Lower lobe of right lung (tissue), 2 donors: ENCODE measurements around the gene SLC7A4. TPM values are rescaled to one million over a fixed set of nuclear protein-coding genes. Genes with fewer than 3 reads are reported as not detected.

Source experiments
- ATAC-seq, 2 donors: fragments of 200-7000 bp; cut with Tn5 transposase; one replicate each; pipeline ENCODE4 v1.9.1; 2020 to 2022; ENCODE audit warnings: mild to moderate bottlenecking in 2 of 2, moderate library complexity in 2 of 2
- DNase-seq: peaks from one replicate; pipeline ENCODE4 v3.0.0-alpha.2; 2020
- H3K27ac ChIP-seq: fragments of 200-600 bp; one replicate; pipeline ENCODE4 v1.8.0; 2022
- H3K27me3 ChIP-seq: fragments of 200-600 bp; one replicate; pipeline ENCODE4 v1.8.0; 2022; ENCODE audit warnings: low read depth
- H3K36me3 ChIP-seq: fragments of 200-600 bp; one replicate; pipeline ENCODE4 v1.8.0; 2022; ENCODE audit warnings: mild to moderate bottlenecking
- H3K4me1 ChIP-seq: fragments of 200-600 bp; one replicate; pipeline ENCODE4 v1.8.0; 2022
- H3K4me3 ChIP-seq: fragments of 200-600 bp; one replicate; pipeline ENCODE4 v1.8.0; 2022; ENCODE audit warnings: mild to moderate bottlenecking
- H3K9me3 ChIP-seq: fragments of 200-600 bp; one replicate; pipeline ENCODE4 v1.8.0; 2022
- intact Hi-C: fragments of 100-400 bp; cut with DNase I; formaldehyde crosslinking; loops from one replicate; pipeline ENCODE4 v1.11.0; 2022
- total RNA-seq: library from RNA; stranded (reverse); fragmentation: NEBNext Ultra II Directional; extraction: Animal tissue kit (Norgen Biotek cat#: 25700); gene quantifications from one replicate; pipeline ENCODE4 v1.2.1, GENCODE V29; 2021
- TF ChIP-seq, protein P1 (sequence below): fragments of 200-600 bp; IDR thresholded peaks from one replicate; pipeline ENCODE4 v1.8.0; 2022; ENCODE audit warnings: antibody characterized with exemption, mild to moderate bottlenecking
- donor health status: DM: no; HTN: yes; CAD: no; lungs with severe emphysema.

Gene SLC7A4
- total RNA-seq, 1 donor from 2014 or later, result 0.47 TPM

DNA sequence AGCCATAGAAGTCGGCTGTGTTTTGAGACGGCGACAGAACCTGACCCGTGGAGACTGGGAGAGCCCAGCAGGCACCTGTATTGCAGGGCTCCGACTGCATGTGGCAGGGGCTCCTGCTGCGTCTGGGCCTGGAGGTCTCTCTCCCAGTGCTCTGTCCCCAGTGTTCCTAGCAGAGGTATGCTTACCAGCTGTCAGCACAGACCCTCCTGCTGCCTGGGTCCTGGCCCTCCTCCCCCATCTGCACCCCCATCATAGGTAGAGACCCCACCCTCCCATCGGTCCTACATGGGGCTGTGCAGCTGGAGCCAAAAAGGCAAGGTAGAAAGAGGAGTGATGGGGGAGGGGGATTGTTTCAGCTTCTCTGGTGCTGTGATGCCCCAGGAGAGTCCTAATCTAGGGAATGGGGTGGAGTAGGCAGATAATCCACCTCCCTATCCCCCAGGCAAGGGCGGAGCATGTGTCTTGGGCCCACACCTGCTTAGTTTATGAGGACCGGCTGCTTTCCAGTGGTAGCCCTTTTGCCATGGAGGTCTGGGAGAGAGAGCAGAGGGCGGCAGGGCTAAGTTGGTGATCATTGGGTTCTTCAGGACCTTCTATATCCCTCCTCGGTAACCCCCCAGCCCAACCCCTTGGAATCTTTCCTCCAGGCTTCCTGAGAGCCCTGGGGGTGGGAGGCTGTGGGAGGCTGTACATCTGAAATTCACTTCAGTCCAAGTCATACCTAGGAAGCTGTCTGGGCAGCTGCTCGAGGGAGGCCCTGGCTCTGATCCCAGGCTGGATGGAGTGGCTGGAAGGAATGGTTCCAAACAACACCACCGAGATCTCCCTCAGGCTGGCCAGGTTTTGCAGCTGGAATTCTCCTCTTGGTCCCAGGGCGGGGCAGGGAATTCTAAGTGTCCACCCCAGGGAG, 5.3 kb downstream of the SLC7A4 start:
- TF ChIP-seq, protein P1, sequence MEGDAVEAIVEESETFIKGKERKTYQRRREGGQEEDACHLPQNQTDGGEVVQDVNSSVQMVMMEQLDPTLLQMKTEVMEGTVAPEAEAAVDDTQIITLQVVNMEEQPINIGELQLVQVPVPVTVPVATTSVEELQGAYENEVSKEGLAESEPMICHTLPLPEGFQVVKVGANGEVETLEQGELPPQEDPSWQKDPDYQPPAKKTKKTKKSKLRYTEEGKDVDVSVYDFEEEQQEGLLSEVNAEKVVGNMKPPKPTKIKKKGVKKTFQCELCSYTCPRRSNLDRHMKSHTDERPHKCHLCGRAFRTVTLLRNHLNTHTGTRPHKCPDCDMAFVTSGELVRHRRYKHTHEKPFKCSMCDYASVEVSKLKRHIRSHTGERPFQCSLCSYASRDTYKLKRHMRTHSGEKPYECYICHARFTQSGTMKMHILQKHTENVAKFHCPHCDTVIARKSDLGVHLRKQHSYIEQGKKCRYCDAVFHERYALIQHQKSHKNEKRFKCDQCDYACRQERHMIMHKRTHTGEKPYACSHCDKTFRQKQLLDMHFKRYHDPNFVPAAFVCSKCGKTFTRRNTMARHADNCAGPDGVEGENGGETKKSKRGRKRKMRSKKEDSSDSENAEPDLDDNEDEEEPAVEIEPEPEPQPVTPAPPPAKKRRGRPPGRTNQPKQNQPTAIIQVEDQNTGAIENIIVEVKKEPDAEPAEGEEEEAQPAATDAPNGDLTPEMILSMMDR, result no peak
- ATAC-seq, result peak; percentile 34 to 69

DNA sequence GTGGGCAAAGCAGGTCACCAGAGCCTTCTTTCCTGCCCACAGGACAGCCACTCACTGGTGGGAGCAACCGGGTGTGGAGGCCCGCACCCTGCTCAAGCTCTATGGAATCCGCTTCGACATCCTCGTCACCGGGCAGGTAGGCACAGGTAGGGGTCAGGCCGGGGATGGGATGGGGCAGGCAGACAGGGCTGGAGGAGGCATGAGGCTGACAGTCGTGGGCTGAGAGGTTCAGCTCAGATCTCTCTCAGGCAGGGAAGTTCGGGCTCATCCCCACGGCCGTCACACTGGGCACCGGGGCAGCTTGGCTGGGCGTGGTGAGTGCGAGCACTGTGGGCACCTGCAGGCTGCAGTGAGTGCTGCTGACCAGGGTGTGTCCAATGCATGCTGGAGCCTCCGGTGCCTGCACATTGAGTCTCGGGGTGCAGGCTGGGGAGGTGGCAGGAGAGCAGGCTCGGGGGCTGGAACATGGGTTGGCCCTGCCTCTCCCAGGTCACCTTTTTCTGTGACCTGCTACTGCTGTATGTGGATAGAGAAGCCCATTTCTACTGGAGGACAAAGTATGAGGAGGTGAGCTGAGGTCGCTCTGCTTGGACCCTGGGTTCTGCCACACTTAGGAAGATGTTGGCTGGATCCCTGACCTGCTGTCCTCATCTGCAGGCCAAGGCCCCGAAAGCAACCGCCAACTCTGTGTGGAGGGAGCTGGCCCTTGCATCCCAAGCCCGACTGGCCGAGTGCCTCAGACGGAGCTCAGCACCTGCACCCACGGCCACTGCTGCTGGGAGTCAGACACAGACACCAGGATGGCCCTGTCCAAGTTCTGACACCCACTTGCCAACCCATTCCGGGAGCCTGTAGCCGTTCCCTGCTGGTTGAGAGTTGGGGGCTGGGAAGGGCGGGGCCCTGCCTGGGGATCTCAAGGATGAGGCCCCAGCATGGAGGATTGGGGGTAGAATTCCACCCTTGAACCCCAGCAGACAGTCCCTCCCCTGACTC, 6.3 kb downstream of the SLC7A4 start:
- Histone ChIP-seq H3K36me3 (no peaks in the 10 kb centered on the region), H3K4me3 (no peak overlapping the region), H3K4me1 (no peaks in the 10 kb centered on the region), H3K27me3 (peaks cover 14% of the 10 kb centered on the region), H3K27ac (no peak overlapping the region), H3K9me3 (no peaks in the 10 kb centered on the region)
- DNase-seq, result no peak
- TF ChIP-seq, protein P1, result no peak
- intact Hi-C loops, result no loop called here
- ATAC-seq, result no peak

More for the DNA sequence above, 5.3 kb downstream of the SLC7A4 start:
- no peak overlapping the region for H3K27ac ChIP-seq
- peaks cover 3% of the 10 kb centered on the region for H3K4me1 ChIP-seq
- intact Hi-C loops, result no loop called here
- H3K27me3 ChIP-seq, result peaks cover 24% of the 10 kb centered on the region
- H3K9me3 ChIP-seq, result no peaks in the 10 kb centered on the region
- no peak for DNase-seq
- no peak overlapping the region for H3K4me3 ChIP-seq
- no peaks in the 10 kb centered on the region for H3K36me3 ChIP-seq

DNA sequence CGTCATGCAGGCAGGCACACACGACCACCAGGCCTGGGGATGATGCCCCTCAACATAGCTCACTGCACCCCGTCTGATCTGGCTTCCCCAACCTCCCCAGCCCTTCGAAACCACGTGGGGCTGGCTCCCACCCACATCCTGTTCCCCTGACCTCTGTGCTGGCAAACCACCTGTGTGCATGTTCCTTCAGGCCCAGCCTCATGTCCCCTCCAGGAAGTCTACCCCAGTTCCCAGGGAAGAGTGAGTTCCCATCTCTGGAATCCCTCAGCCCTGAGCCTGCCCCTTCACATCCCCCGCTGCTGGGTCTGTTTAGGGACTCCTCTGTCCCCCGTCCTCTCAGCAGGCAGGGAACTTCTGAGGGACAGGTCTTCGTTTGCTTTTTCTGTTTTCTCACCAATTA, 7.1 kb downstream of the SLC7A4 start:
- H3K4me1 ChIP-seq, result no peaks in the 10 kb centered on the region
- H3K27ac ChIP-seq, result no peak overlapping the region
- TF ChIP-seq, protein P1, result no peak
- H3K9me3 ChIP-seq, result no peaks in the 10 kb centered on the region
- H3K4me3 ChIP-seq, result no peak overlapping the region
- peaks cover 9% of the 10 kb centered on the region for H3K27me3 ChIP-seq
- ATAC-seq (no peak), DNase-seq (no peak)
- no peaks in the 10 kb centered on the region for H3K36me3 ChIP-seq
- intact Hi-C loops, result no loop called here

DNA sequence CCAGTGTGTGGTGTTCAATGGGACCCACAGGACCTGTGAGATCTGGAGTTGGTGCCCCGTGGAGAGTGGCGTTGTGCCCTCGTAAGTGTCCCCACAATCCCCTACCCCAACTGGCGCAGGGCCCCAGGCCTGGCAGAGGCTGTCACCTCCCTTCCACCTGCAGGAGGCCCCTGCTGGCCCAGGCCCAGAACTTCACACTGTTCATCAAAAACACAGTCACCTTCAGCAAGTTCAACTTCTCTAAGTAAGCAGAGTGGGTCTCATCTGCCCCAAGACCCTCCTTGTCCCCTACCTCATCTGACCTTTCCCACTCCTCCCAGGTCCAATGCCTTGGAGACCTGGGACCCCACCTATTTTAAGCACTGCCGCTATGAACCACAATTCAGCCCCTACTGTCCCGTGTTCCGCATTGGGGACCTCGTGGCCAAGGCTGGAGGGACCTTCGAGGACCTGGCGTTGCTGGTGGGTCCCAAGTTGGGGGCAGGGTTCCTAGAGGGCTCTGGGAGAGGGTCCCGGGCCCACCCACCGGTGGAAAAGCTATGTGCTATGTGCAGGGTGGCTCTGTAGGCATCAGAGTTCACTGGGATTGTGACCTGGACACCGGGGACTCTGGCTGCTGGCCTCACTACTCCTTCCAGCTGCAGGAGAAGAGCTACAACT, 9.3 kb downstream of the SLC7A4 start:
- no peak overlapping the region for H3K27ac ChIP-seq
- TF ChIP-seq, protein P1, result no peak
- intact Hi-C loops, result no loop called here
- DNase-seq (no peak), ATAC-seq (no peak)
- no peaks in the 10 kb centered on the region for H3K27me3 ChIP-seq
- H3K4me3 ChIP-seq, result no peak overlapping the region
- no peaks in the 10 kb centered on the region for H3K9me3 ChIP-seq
- H3K4me1 ChIP-seq, result no peaks in the 10 kb centered on the region
- H3K36me3 ChIP-seq, result no peaks in the 10 kb centered on the region

DNA sequence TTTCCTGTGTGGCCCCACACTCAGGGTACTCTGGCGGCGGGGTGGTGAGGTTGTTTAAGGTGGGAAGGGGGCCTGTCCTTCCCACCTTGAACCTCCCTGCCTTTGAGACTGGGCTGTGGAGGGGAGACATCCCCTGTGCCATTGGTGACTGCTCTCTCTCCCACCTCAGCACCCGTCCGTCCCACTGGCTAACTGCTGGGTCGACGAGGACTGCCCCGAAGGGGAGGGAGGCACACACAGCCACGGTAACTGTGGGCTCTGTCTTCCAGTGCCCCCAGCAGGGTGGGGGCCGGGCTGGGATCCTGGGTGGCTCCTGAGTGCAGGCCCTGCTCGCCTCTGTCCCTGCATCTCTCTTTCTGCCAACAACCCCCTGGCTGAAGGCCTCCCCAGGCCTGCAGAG, 9.9 kb downstream of the SLC7A4 start:
- intact Hi-C loops, result no loop called here
- TF ChIP-seq, protein P1, result no peak
- DNase-seq, result no peak

More for the DNA sequence above, 9.9 kb downstream of the SLC7A4 start:
- Histone ChIP-seq H3K27me3 (no peaks in the 10 kb centered on the region), H3K9me3 (no peaks in the 10 kb centered on the region), H3K4me3 (no peak overlapping the region), H3K27ac (no peak overlapping the region), H3K4me1 (no peaks in the 10 kb centered on the region), H3K36me3 (no peaks in the 10 kb centered on the region)
- ATAC-seq, result no peak
